ENCODE measurements around the gene MTERF4.

The MTERF4 gene

DNA sequence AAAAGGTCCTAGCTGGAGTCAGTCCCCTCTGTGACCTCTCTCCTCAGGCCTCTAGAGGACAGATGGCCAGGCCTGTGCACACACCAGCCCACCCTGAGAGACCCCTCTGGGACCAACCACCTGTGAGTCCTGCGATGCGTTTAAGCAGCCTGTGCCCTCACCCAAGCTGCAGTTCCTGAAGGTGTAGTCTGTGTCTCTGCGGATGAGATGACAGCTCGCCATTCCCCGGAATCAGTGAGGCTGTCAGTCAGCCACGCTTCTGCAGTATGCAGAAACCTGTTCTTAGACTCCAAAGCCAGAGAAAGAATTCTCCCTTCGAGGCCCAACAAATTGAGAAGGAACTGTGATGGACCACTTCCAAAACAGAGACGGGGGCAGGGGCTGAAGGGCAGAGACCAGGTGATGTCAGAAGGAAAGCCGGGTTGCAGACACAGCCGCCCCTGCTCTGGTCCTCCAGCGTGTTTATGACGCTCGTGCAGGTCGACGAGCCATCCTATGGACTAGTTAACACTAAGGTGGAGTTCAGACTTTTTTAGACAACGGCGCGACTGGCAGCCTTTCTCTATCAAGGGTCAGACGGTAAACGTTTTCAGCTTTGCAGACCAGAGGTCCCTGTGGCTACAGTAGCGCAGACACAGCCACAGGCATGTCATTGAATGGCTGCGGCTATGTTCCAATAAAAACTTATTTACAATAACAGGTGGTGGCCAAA is 10.2 kb downstream of the MTERF4 start:
- no peak for DNase-seq
- ATAC-seq: no peak
- Mint-ChIP-seq H3K27ac (no peak overlapping the region), H3K4me1 (peaks cover 32% of the 10 kb centered on the region), H3K4me3 (no peak overlapping the region), H3K9me3 (peaks cover 0 to 5% of the 10 kb centered on the region in 2 donors), H3K27me3 (no peaks in the 10 kb centered on the region)

DNA sequence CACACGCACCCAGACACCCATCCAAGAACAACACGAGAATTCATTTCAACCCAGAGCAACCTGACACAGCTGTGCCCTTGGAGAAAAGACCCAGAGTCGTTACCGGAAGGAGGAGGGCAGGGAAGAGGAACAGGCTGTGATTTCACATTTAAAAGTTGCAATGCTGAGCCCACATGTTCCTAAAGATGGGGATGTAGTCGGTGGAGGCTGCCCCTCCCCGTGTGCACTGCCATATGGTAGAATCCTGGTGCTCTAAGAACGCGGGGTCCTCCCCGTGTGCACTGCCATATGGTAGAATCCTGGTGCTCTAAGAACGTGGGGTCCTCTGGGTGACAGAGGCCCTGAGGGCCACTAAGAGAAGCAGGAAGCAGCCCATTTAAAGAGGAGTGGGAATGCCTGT is 10.9 kb downstream of the MTERF4 start:
- Mint-ChIP-seq H3K27ac (no peak overlapping the region), H3K9me3 (peaks cover 0 to 5% of the 10 kb centered on the region in 2 donors), H3K4me3 (no peak overlapping the region), H3K27me3 (no peaks in the 10 kb centered on the region), H3K4me1 (peaks cover 26% of the 10 kb centered on the region)
- DNase-seq (no peak), ATAC-seq (no peak)

DNA sequence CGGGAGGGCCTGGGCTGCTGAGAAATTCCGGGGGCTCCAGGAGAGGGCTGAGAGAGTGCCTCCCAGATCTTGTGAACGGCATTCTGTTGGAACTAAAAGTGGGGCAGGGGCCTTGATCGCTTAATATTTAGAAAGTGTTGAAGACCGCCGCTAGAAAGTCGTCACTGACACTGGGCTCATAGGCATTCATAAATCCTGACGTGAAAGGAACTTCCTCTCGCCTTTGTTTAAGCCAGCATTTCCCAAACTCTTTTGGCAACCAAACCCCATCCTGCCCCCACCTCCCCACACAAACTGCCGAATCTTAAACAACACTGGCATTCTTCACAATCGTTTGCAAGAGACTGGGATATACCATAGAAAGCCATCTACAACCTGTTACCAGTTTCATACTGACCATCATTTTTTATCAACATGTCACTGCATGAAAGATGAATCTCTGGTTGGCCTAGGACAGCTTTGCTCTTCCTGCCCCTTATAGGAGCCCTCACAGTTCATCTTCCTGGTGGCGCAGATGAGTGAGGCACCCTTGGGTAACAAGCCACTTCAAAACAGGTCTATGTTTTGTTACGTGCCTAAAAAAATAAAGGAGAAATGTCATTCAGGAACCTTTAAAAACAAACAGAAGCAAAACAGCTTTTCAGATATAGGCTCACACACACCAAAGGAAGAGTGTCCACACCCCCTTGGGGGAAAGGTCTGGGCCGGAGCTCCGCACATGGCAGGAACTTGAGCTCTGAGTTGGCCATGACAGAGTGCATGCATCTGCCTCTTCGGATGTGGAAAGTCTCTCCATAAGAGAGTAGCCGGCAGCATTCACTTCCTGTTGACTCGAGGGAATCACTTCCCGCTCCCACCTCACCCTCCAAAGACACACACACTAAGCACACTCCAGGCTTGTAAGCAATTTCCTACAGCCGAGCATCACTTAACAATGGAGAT is 13.0 kb downstream of the MTERF4 start:
- Mint-ChIP-seq H3K27ac (peak overlapping the region; percentile 46 to 89), H3K27me3 (no peaks in the 10 kb centered on the region), H3K9me3 (no peaks in the 10 kb centered on the region), H3K4me1 (peaks cover 18% of the 10 kb centered on the region), H3K4me3 (no peak overlapping the region)
- DNase-seq (no peak), ATAC-seq (no peak)

DNA sequence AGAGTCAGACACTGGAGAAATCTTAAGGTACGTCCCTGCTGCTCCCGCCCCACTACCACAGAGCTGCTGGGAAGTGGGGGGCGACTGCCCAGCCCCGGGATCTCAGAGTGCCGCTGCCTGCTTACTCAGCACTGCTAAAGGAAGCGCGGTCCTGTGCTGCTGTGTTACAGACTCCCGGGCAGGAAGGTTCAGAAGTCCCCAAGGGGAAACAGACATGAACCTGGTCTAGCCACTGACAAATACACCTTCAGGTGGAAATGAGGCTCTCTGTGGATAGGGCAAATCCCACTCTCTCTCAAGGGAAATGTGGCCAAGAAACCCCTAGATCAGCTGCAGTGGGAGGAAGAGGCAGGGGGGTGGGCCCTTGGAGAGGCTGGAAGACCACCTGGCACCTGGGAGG is 13.7 kb downstream of the MTERF4 start:
- H3K9me3 Mint-ChIP-seq: no peaks in the 10 kb centered on the region
- H3K27me3 Mint-ChIP-seq: no peaks in the 10 kb centered on the region
- ATAC-seq (no peak), DNase-seq (no peak)
- H3K4me1 Mint-ChIP-seq: peaks cover 18% of the 10 kb centered on the region
- no peak overlapping the region for H3K4me3 Mint-ChIP-seq
- peak overlapping the region in 1 of 2 donors; percentile 46 for H3K27ac Mint-ChIP-seq

DNA sequence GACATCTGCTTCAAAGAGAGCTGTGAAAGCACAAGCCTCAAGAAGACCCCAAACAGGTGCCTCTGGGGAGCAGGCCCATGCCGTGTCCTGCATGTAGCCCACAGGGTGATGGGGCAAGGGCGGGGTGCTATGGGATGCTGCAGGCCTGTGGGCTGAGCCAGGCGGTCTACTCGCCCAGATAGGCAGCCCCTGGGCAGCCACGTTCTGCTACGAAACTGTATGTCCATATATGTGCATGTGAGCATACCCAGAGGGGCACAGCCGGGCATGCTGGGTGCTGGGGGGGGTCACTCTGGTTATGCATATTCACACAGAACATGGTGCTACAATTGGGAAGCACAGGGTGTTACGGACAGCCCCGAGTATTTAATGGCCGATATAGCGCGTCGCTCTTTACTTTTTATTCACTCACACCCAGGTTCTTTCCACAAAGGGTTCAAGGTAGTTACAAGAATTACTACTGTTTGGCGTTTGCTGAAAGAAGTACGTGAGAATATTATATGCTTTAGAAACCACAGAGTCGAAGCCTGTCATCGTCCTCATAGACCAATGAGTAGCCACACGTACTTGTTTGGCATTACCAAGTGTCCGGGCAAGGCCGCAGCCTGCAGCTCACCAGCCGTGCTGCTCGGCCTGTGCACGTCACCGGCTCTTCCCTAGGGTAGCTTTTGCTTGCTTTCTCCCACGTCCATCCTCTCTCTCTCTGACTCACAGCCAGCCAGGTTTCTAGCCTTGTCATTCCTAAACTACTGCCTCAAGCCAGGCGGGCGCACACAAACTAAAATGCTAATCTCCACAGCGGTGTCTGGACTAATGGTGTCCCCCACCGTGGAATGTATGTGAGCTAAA is 14.4 kb downstream of the MTERF4 start:
- Mint-ChIP-seq H3K4me1 (peaks cover 22% of the 10 kb centered on the region), H3K27ac (peak overlapping the region in 1 of 2 donors; percentile 1), H3K9me3 (no peaks in the 10 kb centered on the region), H3K4me3 (no peak overlapping the region), H3K27me3 (no peaks in the 10 kb centered on the region)
- DNase-seq (no peak), ATAC-seq (no peak)

DNA sequence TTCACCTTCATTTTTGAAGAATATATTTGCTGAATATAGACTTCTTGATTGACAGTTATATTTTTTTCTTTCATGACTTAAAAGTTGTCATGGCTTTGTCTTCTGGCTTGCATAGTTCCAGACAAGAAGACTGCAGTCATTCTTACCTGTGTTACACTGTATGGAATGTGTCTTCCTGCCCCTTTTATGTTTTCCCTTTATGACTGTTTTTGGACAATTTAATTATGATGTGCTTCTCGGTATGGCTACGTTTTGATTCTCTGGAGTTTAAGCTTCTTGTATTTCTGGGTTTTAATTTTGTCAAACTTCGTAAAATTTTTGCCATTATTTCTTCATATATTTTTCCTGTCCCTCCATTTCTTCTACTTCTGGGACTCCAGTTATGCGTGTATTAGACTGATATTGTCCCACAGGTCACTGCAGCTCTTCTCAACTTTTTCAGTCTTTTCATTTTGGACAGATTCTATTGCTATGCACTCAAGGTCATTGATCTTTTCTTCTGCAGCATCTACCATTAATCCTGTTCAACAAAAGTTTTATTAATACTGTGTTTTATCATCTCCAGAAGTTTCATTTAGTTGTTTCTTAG is 17.1 kb downstream of the MTERF4 start:
- Mint-ChIP-seq H3K27ac (no peak overlapping the region), H3K9me3 (no peaks in the 10 kb centered on the region), H3K27me3 (no peaks in the 10 kb centered on the region), H3K4me3 (no peak overlapping the region), H3K4me1 (peaks cover 19% of the 10 kb centered on the region)
- no peak for DNase-seq
- ATAC-seq: no peak

DNA sequence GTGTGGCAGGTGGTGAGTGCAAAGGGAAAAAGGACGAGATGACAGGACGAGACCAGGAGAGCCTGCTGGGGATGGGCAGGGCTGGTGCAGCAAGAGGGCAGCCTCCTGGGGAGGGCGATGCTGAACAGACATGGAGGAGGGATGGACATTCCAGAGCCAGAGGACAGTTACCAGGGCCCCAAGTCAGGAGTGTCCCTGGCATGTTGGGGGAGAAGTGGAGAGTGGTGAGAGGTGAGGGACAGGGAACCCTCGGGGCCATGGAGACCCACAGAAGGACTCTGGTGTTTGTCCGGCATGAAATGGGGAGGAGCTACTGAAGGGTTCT is 19.0 kb downstream of the MTERF4 start:
- H3K27me3 Mint-ChIP-seq: no peaks in the 10 kb centered on the region
- DNase-seq: peak in 1 of 2 donors; percentile 6
- H3K4me3 Mint-ChIP-seq: no peak overlapping the region
- no peak for ATAC-seq
- peaks cover 8% of the 10 kb centered on the region for H3K4me1 Mint-ChIP-seq
- H3K9me3 Mint-ChIP-seq: no peaks in the 10 kb centered on the region
- H3K27ac Mint-ChIP-seq: peak overlapping the region in 1 of 2 donors; percentile 2

DNA sequence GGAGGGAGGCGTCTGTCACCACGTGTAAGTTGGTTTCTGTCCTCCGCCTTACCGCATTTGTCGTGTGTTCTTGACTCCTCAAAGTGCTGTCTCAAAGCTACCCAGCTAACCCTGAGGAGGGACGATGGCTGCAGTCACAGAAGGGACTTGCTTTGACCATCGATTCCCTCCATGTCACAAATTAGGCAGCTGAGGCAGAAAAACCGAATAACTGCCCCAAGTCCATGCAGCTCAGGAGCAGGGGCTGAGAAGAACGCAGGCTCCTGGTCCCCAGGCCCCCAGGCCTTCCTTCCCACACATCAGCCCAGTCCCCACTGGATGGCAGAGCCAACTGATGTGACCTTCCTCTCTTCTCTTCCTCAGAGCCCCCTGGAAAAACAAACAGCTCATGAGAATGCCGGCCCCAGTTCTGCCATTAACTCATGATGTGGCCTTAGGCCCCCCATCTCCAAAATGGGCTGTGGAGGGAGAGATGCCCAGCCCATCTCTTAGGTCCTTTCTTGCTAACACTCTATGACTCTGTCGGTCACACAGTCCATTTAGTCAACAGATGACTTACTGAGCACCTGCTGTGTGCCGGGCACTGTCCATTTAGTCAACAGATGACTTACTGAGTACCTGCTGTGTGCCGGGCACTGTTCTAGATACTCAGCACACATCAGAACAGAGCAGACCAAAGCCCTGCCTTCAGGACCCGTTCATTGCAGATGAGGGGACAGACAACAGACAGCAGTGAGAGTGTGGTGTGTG is 19.6 kb downstream of the MTERF4 start:
- peak overlapping the region in 1 of 2 donors; percentile 2 for H3K27ac Mint-ChIP-seq
- DNase-seq (peak in 1 of 2 donors; percentile 9), ATAC-seq (no peak)
- H3K9me3 Mint-ChIP-seq: no peaks in the 10 kb centered on the region
- no peaks in the 10 kb centered on the region for H3K27me3 Mint-ChIP-seq
- no peak overlapping the region for H3K4me3 Mint-ChIP-seq
- peaks cover 8% of the 10 kb centered on the region for H3K4me1 Mint-ChIP-seq

DNA sequence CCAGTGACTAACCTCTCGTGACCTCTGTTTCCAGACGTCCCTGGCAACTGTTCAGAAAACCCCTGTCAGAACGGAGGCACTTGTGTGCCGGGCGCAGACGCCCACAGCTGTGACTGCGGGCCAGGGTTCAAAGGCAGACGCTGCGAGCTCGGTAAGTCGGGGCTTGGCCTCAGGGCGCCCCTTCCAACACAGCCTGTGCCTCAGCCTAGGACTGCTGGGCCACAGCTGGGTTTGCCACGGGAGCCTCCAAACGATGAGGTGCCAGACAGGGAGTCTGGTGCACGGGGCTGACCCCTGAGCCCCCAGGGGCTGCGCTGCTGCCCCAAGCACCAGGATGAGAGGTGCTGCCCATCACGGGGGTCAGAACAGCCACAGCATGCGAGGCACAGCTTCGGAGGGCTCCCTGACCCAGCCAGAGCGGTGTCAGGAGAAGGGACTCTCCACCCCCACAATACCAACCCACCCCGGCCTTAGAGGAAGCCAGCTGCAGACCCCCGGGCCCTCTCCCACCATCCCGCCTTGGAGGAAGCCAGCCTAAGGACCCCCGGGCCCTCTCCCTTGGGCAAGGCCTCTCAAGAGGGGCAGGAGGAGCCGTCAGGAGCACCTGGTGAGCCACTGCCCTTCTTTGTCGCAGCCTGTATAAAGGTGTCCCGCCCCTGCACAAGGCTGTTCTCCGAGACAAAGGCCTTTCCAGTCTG is 20.3 kb downstream of the MTERF4 start:
- Mint-ChIP-seq H3K4me1 (peaks cover 12% of the 10 kb centered on the region), H3K9me3 (no peaks in the 10 kb centered on the region), H3K27ac (peak overlapping the region in 1 of 2 donors; percentile 81), H3K4me3 (no peak overlapping the region), H3K27me3 (no peaks in the 10 kb centered on the region)
- ATAC-seq (peak; percentile 21), DNase-seq (no peak)

DNA sequence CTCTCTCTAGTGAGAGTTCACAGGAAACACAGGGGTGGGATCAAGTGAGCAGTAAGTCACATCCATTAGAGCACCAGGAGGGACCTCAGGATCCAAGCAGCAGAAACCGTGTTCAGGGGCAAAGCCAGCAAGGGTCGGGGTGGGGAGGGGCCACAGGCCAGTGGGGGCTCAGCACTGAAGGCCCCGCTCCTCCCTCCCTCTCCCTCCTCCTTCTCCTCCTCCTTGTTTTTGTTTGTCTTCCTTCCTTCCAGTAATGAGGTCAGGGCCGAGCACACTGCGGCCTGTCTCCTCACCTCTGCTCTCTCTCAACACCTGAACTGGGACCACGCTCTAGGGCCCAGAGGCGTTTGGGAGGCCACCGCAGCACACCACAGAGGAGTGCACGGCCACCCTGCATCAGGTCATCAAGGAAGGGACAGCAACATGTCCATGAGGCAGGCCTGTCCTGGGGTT is 20.9 kb downstream of the MTERF4 start:
- peak overlapping the region; percentile 60 to 81 for H3K27ac Mint-ChIP-seq
- H3K4me1 Mint-ChIP-seq: peaks cover 12% of the 10 kb centered on the region
- H3K9me3 Mint-ChIP-seq: no peaks in the 10 kb centered on the region
- H3K27me3 Mint-ChIP-seq: no peaks in the 10 kb centered on the region
- H3K4me3 Mint-ChIP-seq: no peak overlapping the region
- DNase-seq (no peak), ATAC-seq (peak; percentile 17)

DNA sequence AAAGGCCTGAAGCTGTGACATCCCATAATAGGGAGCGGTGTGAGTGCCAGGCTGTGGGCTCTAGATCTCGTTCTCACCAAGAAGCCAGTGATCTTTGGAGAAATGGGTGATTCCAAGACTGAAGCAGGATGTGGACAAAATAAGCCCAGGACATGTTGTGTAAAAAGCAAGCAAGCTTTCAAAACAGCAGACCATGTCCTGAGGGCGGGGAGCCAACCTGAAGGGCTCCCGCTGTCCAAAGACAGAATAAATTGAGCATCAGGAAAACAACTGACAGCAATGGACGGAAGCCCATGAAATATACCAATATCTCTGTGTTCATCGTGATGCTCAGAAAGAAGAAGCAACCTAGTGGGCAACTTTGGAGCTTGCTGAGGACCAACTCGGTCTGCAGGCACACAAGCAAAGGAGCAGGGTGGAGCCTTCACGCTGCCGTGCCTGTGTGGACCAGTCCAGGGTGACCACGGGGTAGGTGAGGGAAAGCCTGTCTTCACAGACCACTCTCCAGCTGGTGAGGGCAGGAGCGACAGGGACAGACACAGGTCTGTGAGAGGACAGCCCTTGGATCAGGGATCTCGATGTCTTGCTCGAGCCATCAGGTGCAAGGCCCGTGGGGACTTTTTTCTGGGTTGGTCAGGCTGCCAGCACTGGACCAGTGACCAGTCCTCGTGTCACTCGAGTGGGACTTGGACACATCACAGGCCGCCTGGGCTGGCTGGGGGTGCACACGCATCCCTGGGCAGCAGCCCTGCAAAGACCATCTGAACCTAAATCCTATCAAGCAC is 21.5 kb downstream of the MTERF4 start:
- no peak for ATAC-seq
- Mint-ChIP-seq H3K4me1 (peaks cover 12% of the 10 kb centered on the region), H3K27ac (peak overlapping the region in 1 of 2 donors; percentile 43), H3K4me3 (no peak overlapping the region), H3K27me3 (no peaks in the 10 kb centered on the region), H3K9me3 (no peaks in the 10 kb centered on the region)
- no peak for DNase-seq

DNA sequence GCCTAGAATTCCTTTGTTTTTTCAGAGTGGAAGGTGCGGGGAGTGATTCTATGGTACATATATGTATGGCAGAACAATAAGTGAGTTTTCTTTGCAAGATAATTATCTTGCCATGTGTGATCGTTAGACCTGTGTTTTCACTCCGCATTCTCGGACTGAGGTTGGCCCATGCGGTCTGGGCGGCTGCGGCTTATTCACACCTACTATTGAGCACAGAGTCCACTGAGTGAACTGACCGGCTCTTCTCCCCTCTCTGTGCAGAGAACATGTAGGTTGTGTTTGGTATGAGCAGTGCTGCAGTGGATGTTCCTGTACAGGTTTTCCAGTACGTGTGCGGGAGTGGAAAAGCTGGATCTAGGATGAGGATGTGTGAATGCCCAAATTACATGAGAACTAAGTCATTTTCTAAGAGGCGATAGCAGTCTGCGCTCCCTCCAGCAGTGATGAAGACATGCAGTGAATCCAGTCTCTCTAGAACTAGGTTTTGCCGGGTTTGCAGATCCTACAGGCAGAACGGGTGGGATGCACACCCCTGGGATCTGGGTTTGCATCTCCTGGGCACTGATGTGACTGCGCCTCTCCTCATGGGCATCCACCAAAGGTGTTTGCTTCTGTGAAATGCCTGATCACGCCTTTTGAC is 27.1 kb downstream of the MTERF4 start:
- peak overlapping the region in 1 of 2 donors; percentile 15 for H3K27ac Mint-ChIP-seq
- H3K27me3 Mint-ChIP-seq: no peaks in the 10 kb centered on the region
- ATAC-seq: no peak
- H3K4me1 Mint-ChIP-seq: peaks cover 4% of the 10 kb centered on the region
- no peak for DNase-seq
- no peaks in the 10 kb centered on the region for H3K9me3 Mint-ChIP-seq
- H3K4me3 Mint-ChIP-seq: no peak overlapping the region
